HEK293T (cell line): ENCODE measurements around the gene ATP8A2.

Source experiments
- FOXK2 ChIP-seq: fragments of 450-650 bp; IDR thresholded peaks from 2 replicates; pipeline ENCODE4 v1.6.1; 2016; ENCODE audit warnings: mild to moderate bottlenecking
- FOXM1 ChIP-seq: fragments of 450-650 bp; IDR thresholded peaks from 2 replicates; pipeline ENCODE4 v1.6.1; 2017; ENCODE audit warnings: mild to moderate bottlenecking, borderline replicate concordance
- NFRKB ChIP-seq: fragments of 450-650 bp; IDR thresholded peaks from 2 replicates; pipeline ENCODE4 v1.6.1; 2016; ENCODE audit warnings: mild to moderate bottlenecking, moderate library complexity

GRCh38 chr13:25777509-25777908 is 405.7 kb downstream of the ATP8A2 start:
- no peak for TF ChIP-seq FOXK2
- no peak for TF ChIP-seq NFRKB
- no peak for TF ChIP-seq FOXM1
